ENCODE measurements around the gene RALGPS1. TPM values are rescaled to one million over a fixed set of nuclear protein-coding genes. Genes with fewer than 3 reads are reported as not detected.

Gene RALGPS1
- total and polyA plus RNA-seq, 2 donors (not counting 1 experiment from before 2014, with no cell fraction given), result 2.0 to 5.9 TPM

DNA sequence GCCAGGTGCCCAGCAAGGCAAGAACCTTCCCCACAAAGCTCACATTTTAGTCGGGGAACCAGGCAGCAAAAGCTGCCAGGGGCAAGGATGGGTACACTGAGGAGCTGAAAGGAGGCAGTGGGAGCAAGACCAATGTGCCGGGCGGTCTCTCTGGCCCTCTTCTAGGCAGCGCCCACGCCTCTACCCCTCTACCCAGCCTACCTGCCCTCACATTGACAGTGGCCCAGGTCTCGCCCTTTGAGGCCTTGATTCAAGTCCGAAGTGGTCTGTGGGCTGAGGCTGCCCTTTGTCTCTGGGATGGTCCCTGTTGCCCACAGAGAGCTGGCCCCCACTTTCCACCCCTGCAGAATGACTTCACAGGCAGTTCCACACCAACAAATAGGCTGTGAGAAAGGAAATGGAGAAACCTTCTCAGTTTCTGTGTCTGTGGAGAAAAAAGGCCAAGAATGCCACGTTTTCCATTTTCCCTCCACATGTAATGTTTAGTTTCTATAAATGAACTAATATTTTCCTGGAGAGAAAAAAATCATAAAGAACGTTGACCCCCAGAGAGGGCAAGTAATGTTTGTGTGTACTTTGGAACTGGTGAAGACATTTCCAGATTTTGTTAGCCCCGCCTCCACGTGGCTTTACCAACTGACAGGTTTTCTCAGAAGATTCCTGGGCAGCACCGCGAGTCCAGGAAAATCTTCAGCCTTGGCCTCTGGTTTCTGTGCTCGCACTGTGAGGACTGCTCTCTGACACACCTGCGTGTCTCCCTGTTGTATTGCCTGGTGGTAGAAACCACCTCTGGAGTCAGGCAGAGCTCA, 265.3 kb downstream of the RALGPS1 start:
- Histone ChIP-seq H3K4me2 (ENCODE audit: extremely low read depth, insufficient read depth, low read length) (no peak overlapping the region), H3K27me3 (ENCODE audit: control insufficient read depth, insufficient read depth, low read length) (no peaks in the 10 kb centered on the region), H3K36me3 (ENCODE audit: control insufficient read depth, insufficient read depth, low read length) (no peaks in the 10 kb centered on the region), H2AFZ (ENCODE audit: low read length) (no peak overlapping the region), H4K20me1 (ENCODE audit: control insufficient read depth, extremely low read depth, insufficient read depth, low read length) (no peaks in the 10 kb centered on the region), H3K9me3 (ENCODE audit: control insufficient read depth, insufficient read depth, low read depth, low read length) (no peaks in the 10 kb centered on the region), H3K9ac (ENCODE audit: insufficient read depth, low read length) (no peak overlapping the region), H3K27ac (ENCODE audit: insufficient read depth, low read length) (no peak overlapping the region), H3K4me3 (replicated peaks in 1 of 4; ENCODE audit: control extremely low read depth in 1 of 4, insufficient read depth in 1 of 4, low read depth in 3 of 4, low read length in 4 of 4) (no peak overlapping the region), H3K79me2 (ENCODE audit: control insufficient read depth, insufficient read depth, low read length) (no peaks in the 10 kb centered on the region), H3K4me1 (ENCODE audit: control insufficient read depth, extremely low read depth, insufficient read depth, low read length) (peaks cover 16% of the 10 kb centered on the region)
- DNase-seq (ENCODE audit: low read depth in 2 of 2), result no peak
- TF ChIP-seq, protein P1, sequence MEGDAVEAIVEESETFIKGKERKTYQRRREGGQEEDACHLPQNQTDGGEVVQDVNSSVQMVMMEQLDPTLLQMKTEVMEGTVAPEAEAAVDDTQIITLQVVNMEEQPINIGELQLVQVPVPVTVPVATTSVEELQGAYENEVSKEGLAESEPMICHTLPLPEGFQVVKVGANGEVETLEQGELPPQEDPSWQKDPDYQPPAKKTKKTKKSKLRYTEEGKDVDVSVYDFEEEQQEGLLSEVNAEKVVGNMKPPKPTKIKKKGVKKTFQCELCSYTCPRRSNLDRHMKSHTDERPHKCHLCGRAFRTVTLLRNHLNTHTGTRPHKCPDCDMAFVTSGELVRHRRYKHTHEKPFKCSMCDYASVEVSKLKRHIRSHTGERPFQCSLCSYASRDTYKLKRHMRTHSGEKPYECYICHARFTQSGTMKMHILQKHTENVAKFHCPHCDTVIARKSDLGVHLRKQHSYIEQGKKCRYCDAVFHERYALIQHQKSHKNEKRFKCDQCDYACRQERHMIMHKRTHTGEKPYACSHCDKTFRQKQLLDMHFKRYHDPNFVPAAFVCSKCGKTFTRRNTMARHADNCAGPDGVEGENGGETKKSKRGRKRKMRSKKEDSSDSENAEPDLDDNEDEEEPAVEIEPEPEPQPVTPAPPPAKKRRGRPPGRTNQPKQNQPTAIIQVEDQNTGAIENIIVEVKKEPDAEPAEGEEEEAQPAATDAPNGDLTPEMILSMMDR (conservative IDR thresholded peaks at IDR 0.05 in 1 of 2, IDR thresholded peaks at IDR 0.05 in 1 of 2; ENCODE audit: low read depth in 1 of 2, low read length in 2 of 2), result no peak

DNA sequence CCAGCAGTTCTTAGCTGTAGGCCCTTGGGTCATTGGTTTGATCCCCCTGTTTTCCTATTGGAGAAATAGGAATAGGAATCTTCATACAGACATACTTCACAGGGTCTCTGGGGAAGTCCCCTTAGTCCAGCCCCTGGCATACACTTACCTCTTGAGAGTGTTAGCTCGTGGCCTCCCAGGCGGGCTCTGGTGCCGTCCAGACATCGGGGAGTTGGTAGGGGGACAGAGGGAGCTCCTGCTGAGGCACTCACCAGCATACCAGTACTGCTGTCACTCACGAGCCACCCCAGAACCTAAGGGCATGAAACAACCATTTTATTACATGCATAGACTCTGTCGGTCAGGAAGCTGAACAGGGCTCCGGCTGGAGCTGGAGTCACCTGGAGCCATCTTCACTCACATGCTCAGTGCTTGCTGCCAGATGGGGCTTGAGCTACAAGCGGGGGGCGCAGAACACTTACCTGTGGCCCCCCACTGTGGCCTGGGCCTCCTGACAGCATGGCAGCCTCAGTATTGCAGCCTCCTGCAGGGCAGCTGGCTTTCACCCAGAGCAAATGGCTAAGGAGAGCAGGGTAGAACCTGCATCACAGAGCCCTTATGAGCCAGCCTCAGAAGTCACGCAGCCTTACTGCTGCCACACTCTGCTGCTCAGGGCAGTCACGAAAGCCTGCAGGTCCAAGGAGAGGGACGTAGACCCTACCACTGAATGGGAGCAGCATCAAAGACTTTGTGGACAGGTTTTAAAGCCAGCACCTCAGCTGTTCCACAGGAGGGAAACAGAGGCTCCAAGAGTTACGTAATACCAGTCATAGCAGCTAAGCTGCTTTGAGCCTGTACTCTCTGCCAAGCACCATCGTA, 266.1 kb downstream of the RALGPS1 start:
- no peak overlapping the region for H3K4me3 ChIP-seq (replicated peaks in 1 of 4; ENCODE audit: control extremely low read depth in 1 of 4, insufficient read depth in 1 of 4, low read depth in 3 of 4, low read length in 4 of 4)
- H3K27me3 ChIP-seq (ENCODE audit: control insufficient read depth, insufficient read depth, low read length), result no peaks in the 10 kb centered on the region
- no peak overlapping the region for H3K4me2 ChIP-seq (ENCODE audit: extremely low read depth, insufficient read depth, low read length)
- H3K36me3 ChIP-seq (ENCODE audit: control insufficient read depth, insufficient read depth, low read length), result no peaks in the 10 kb centered on the region
- no peak for DNase-seq (ENCODE audit: low read depth in 2 of 2)
- no peak overlapping the region for H3K9ac ChIP-seq (ENCODE audit: insufficient read depth, low read length)
- H3K4me1 ChIP-seq (ENCODE audit: control insufficient read depth, extremely low read depth, insufficient read depth, low read length), result peaks cover 25% of the 10 kb centered on the region
- no peaks in the 10 kb centered on the region for H4K20me1 ChIP-seq (ENCODE audit: control insufficient read depth, extremely low read depth, insufficient read depth, low read length)
- H3K79me2 ChIP-seq (ENCODE audit: control insufficient read depth, insufficient read depth, low read length), result no peaks in the 10 kb centered on the region
- no peak overlapping the region for H2AFZ ChIP-seq (ENCODE audit: low read length)
- no peak overlapping the region for H3K27ac ChIP-seq (ENCODE audit: insufficient read depth, low read length)
- TF ChIP-seq, protein P1 (conservative IDR thresholded peaks at IDR 0.05 in 1 of 2, IDR thresholded peaks at IDR 0.05 in 1 of 2; ENCODE audit: low read depth in 1 of 2, low read length in 2 of 2), result no peak
- no peaks in the 10 kb centered on the region for H3K9me3 ChIP-seq (ENCODE audit: control insufficient read depth, insufficient read depth, low read depth, low read length)

DNA sequence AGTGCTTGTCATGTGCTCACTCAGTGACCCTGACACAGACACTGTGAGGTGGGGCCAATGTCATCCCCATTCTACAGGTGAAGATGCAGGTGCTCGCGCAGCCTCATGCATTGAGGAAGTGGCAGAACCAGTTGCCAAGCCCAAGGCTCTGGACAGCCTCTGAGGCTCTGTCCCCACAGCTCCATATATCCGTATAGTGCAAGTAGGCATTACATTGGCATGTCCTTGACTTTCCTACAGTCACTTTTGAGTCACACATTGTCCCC, 266.7 kb downstream of the RALGPS1 start:
- no peak for DNase-seq (ENCODE audit: low read depth in 2 of 2)
- Histone ChIP-seq H3K27me3 (ENCODE audit: control insufficient read depth, insufficient read depth, low read length) (no peaks in the 10 kb centered on the region), H3K4me2 (ENCODE audit: extremely low read depth, insufficient read depth, low read length) (no peak overlapping the region), H3K27ac (ENCODE audit: insufficient read depth, low read length) (no peak overlapping the region), H3K9ac (ENCODE audit: insufficient read depth, low read length) (no peak overlapping the region), H3K9me3 (ENCODE audit: control insufficient read depth, insufficient read depth, low read depth, low read length) (no peaks in the 10 kb centered on the region), H3K4me1 (ENCODE audit: control insufficient read depth, extremely low read depth, insufficient read depth, low read length) (peaks cover 28% of the 10 kb centered on the region), H3K4me3 (replicated peaks in 1 of 4; ENCODE audit: control extremely low read depth in 1 of 4, insufficient read depth in 1 of 4, low read depth in 3 of 4, low read length in 4 of 4) (no peak overlapping the region), H4K20me1 (ENCODE audit: control insufficient read depth, extremely low read depth, insufficient read depth, low read length) (no peaks in the 10 kb centered on the region), H3K36me3 (ENCODE audit: control insufficient read depth, insufficient read depth, low read length) (no peaks in the 10 kb centered on the region), H2AFZ (ENCODE audit: low read length) (no peak overlapping the region), H3K79me2 (ENCODE audit: control insufficient read depth, insufficient read depth, low read length) (no peaks in the 10 kb centered on the region)
- TF ChIP-seq EZH2 (IDR thresholded peaks at IDR 0.05; ENCODE audit: low read length, missing control alignments), result no peak
- TF ChIP-seq, protein P1 (conservative IDR thresholded peaks at IDR 0.05 in 1 of 2, IDR thresholded peaks at IDR 0.05 in 1 of 2; ENCODE audit: low read depth in 1 of 2, low read length in 2 of 2), result no peak

Measured in fibroblast of lung (primary cell).